NCI-H748 treated with DMSO at 0.1 percent for 48 hours (cell line): ENCODE data around the gene CASP12.

Source experiments
- DNase-seq: peaks from one replicate; lab custom pipeline; 2025; lab: John Stamatoyannopoulos, UW

The CASP12 gene

DNA sequence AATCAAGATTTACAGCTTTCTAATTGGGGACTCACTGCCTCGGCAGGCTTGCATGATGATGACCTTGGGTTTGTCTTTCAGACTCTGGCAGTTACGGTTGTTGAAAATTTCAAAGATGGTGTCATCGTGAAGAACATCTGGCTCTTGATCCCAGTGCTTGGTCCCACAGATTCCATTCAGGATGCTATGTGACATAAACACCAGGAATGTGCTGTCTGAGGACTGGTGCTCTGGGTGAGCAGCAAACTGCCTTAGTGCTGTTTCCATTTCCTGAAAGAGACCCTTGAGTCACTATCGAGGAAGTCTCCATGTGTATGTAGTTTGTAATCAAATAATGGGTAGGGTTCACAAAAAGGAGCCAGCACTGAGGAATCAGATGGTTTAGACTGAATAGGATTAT is 7.1 kb downstream of the CASP12 start:
- DNase-seq = no peak

DNA sequence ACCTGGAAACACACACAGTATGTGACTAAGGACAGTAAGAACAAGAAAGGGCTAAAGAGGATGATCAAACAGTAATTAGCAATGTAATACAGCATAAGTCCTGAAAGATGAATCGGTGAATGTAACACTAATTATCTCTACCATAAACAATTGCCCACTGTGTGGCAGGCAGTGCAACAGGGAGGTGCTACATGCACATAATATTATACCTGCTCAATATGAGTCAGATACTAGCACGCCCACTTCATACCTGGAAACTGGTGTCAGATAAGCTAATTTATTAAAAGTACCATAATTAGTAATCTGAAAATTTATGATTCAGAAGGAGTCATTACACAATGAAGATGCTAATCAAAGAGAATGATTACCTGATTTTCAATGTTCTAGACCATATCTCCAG is 14.9 kb downstream of the CASP12 start:
- DNase-seq = no peak

DNA sequence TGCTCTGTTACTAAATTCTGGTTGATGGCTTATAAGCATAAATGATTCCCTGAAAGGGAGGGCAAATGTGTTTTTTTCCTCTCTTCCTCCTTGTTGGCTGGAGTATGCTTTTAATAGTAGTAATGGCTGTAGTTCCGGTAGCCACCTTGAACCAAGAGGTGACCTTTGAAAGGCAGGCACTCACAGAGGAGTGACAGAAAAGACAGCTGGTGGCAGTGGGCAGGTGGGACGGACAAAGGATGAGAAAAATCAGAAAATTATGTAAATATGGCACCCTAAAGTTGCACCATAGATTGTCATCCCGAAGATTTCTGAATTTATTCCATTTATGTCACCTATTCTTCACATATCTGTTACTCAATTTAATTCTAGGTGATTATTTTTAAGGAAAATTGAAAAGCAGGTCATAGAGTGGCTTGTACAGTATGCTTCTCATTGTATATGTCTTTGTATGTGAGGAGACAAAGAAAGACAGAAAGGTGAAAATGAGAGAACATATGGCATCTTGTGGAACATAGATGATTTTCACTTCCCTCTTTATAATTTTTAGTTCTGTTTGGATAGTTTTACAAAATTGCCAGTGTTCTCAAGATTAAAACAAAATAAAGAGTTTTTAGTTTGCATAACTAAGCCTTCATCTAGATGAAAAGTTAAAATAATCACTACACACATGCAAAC is 17.0 kb downstream of the CASP12 start:
- no peak for DNase-seq

DNA sequence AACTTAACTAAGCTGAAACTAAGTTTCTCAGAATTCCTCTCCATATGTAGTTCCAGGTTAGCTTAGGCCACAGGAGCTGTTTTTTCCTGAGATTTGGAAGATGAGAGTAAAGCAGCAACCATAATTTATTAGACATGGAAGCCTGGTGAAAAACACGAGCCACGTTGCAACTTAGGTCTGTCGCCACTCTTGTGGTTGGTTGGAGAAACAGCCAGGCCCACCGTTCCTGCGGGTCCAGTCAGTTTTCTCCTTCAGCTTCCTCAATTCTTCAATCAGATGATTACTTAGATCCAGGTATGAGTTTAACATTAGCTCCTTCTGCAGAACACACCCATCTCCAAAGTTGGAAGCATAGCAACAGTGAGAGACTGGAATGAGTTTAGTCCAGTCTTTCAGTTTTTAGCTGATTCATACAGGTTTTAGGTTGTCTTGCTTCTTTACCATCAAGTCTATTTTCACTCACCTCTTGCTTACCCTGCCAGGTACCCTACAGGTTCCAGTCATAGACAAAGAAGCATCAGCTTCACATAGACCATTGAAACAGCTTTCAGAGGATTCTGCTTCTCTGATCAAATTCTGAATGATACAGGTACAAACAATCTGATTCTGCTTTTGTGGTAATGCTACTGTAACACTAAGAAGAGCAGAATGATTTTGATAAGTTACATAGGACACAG is 18.6 kb downstream of the CASP12 start:
- DNase-seq = no peak

DNA sequence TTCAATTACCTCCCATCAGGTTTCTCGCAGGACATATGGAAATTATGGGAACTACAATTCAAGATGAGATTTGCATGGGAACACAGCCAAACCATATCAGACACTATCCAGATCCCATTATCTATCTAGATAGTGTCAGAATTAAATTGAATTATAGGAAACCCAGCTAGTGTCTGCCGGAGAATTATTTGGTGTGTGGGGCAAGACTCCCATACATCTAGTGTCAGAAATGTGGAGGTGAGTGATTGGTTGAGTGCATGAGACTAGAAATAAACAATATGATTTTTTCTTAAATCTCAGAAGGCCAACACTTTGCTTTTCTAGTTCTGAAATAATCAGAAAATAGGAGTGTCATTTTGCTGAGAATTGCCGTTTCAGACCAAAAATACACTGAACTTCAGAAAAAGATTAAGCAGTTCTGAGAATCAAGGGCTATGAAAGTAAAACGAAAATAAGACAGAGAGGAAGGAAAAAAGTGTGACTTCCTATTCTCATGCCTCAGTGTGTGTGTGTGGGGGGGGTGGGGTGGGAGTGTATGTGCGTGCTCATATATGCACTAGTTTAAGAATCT is 21.3 kb downstream of the CASP12 start:
- DNase-seq = no peak

DNA sequence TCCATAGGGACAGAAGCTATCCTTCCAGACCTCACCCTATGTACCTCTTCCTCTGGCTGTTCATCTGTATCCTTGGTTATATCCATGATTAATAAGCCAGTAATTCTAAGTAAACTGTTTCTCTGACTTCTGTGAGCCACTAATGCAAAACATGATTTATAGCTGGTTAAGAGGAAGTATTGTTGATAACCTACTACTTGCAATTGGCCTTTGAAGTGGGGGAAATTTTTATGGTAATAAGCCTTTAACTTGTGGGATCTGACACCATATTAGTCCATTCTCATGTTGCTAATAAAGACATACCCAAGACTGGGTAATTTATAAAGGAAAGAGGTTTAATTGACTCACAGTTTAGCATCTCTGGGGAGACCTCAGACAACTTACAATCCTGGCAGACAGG is 21.9 kb downstream of the CASP12 start:
- DNase-seq = no peak

DNA sequence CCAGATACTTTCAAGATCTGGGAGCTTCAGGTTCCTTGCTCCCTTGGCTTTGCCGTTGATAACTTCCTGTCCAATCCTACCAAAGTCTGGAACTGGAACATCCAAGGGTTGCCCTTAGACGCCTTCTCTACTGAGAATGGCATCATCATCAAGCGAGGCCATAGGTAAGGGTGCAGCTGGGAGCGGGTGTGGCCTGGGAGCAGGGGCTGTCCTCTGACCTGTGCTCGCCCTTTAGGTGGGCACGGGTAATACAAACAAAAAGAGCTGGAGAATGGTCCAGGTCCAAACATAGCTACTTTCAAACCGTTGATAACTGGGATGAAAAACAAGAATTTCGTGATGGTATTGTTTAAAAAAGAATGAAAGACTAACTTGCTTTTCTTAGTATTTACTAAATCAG is 25.0 kb downstream of the CASP12 start:
- no peak for DNase-seq

DNA sequence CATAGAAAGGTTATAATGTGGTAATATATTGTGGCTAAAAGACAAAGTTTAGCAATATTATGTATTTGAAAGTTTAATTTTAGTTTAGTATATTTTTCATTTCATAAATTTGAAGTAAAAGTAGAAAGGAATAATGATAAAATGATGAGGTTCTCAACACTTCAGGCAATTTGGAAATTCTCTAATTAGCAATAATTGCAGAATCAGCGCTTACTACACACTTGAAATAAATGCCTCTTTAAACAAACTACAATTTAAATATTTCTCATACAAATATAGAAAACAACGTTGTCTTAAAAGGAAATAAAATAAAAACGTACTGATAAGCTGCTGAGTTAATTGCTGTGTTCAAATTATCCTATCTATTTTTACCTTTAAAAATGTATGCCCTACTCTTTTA is 25.9 kb downstream of the CASP12 start:
- DNase-seq = no peak

DNA sequence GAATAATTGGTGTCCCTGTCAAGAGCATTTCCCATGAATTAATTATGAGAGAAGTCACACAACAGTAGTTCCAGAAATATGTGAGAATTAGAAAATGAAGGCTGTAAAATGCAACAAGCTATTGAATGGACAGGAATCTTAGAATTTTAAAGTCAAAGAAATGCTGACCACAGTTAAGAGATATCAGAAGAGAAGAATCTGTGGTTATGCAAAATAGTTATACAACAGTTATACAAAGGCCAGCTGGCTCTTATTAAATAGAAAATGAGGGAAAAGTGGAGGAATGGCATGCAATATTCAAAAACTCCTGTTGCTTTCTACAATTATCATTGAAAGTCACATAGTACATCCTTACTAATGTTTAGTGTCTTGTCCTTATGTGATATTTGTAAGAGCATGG is 27.4 kb downstream of the CASP12 start:
- no peak for DNase-seq

DNA sequence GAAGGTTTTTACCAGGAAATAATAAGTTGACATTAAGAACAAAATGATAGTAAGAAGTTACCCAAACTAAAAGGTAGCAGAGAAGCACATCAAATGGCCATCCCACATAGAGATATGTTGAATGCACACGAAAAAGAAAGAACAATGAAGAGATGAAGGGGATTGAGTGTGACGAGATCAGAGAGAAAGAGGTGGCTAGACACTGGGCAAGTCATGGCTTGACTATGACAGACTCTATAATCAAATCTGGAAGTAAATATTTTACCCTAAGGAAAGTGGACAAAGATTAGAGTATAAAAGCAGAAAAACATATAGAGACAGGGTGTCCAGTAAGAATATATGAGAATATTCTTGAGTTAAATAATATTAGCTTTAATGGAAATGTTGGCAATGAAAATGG is 31.4 kb downstream of the CASP12 start:
- DNase-seq = no peak

DNA sequence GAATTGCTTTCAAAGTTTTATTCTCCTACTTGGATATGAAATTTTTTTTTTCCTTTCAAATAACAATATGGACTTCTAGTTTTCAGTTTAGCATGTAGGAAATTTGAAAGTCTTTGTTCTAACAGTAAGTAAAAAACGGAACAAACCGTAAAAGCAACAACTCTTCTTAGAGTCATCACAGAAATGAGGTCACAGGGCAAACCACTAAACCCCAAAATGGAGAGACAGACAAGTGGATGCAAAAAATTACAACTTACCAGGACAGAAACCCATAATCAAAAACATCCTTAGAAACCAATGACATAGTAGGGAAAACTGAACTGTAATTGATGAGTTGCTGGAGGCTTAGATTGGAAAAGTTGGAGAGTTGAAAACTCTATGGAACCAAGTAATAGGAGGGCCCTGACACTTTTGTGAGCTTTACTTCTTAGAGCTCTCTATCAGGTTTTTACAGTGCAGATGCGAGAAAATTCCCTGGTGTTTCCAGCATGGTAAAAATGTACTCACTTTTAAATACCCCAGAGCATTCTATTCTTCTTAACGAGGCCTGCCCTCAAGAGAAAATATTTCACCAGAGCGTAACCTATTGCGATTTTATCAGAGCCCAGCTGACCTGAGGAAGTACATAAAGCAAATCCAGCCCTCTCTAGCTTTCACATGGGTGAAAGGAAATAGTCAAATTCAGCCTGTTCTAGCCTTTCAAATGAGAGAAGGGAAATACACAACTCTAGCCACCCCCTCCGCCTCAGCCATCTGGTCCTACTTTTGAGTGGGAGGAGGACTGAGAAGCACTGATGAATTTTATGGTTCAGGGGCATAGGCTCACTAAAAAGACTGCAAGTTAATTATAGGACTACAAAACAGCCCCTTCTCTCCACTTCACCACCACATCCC is 39.1 kb downstream of the CASP12 start:
- no peak for DNase-seq

DNA sequence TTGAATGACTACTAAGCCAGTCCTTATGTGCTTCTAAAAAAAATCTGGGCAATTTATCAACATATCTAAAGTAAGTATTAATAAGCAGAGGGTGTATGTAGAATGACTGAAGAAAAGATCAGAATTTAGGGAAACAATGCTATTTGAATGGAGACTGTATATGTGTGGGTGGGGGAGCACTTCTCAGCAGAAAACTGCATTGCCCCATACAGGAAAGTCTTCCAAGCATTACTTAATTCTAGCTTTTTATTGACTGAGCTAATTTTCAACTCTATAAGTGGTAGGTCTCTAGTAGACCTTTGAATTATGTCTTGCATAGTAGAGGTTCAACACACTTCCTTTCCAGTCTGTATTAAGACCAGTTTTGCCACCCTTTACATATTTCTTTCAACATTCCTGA is 41.7 kb downstream of the CASP12 start:
- no peak for DNase-seq

DNA sequence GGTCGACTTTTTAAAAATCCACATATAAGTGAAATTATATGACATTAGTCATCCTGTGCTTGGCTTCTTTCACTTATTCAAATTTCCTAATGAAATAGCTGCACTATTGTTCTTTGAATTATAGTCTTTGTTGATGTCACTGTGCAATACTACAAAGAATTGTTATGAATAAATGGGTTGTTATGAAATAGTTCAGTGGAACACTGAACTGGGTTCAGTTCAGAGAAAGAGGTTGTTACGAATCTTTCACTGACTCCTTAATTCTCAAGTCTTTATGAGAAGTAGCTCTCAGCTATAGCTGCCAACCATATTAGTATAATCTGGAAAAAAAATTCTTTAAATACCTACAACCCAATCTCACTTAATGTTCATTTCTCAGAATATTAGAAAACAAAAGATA is 42.3 kb downstream of the CASP12 start:
- no peak for DNase-seq

DNA sequence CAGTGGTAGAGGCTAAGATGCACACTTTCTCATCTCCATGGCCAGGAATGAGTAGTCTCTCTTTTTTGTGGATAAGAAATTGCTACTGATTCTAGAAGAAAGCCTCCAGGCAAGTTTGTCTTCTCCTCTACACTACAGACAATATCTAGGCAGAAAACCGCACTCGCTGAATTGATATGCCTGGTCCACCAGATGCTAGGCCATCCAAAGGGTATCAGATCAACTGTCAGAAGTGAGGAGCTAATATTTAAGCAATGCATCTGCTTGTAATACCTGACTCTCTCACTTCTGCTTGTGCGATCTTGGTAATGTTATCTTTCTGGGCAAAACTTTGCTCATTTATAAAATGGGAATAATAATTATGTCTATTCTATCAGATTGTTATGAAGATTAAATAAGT is 45.0 kb downstream of the CASP12 start:
- no peak for DNase-seq

DNA sequence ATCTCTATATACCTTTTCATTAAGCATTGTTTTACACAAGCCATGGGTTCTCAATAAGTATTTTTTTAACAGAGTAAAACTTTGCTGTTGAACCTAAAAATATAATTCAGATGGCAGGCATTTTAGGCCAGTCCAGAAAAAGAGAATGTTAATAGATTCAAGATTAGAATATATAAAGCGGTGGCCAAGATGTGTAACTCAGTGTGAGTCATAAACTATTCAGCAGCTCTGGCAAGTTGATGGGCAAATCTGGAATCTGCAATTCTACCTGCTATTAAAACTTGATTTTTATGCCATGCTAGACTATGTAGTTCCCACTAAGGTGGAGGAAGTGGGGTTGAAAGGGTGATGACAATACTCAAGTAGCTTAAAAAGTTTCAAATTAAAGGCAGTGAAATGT is 45.4 kb downstream of the CASP12 start:
- DNase-seq = no peak

DNA sequence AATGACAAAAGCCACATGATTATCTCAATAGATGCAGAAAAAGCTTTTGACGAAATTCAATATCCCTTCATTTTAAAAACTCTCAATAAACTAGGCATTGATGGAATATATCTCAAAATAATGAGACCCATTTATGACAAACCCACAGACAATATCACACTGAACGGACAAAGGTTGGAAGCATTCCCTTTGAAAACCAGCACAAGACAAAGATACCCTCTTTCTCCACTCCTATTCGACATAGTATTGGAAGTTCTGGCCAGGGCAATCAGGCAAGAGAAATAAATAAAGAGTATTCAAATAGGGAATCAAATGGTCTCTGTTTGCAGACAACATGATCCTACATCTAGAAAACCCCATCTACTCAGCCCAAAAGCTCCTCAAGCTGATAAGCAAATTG is 52.0 kb downstream of the CASP12 start:
- no peak for DNase-seq

DNA sequence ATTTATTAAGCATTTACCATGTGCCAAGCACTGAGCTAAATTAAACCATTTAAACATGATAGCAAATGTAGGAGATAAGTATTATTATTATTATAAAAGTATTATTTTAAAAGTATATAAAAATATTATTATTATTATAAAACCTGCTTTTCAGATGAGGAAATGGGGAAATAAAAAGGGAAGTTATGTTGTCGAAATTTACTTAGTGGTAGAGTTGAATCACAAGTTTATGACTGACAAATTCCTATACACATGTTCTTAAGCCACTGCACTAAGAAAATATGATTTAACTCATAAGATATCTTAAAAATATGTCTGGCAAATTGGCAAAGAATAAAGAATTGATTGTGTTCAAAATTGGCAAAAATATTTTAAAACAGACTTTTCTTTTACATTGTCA is 53.8 kb downstream of the CASP12 start:
- DNase-seq = no peak

DNA sequence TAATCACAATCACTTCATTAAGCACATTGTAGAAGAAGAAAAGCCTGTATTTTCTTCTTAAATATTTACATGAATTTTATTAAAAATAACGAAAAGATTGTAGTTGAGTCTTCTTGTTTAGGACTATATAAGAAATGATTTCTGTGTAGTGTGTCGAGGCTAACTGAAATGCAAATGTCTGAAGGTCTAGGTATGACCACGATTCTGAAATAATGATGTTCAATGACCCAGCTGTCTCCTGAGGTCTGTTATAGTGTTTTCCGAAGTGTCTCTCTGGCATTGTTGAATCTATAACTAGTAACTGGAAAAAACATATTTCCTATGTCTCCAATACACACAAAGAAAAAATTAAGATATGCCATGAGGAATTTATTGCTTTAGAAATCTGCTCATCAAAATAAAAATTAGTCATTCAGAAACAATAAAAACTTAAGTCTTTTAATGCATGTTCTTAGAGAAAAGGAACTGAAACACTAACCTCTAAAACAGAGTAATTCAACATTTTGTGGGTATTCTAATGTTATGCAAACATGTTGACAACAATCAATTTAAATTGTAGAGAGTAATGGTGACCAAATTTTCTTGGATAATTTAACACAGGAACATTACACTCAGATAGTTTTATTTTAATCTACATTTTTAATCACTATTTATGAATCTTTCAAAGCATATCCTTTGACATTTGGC is 55.0 kb downstream of the CASP12 start:
- no peak for DNase-seq

DNA sequence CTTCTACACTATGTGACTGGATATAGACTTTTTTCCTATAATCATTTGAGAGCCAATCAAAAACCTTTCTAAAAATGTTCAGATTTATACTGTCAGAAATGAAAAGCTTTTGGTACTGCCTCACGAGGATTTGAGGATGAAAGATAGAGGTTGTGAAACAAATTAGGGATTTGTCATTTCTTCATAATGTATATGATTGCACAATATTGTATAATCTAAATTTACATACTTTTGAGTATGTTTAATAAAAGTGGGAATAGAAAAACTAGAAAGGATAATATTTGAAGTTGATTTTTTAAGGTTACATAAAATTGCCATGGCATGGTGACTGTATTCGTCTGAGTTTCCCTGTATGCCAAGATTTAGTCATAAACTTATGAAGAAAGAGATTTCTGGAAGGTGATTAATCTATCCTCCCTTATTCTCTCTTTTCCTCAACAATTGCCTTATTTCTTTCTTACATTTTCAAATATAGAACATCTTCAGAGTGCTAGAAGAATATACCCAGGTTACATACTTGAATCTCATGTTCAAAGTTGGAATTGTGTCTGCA is 56.2 kb downstream of the CASP12 start:
- no peak for DNase-seq

DNA sequence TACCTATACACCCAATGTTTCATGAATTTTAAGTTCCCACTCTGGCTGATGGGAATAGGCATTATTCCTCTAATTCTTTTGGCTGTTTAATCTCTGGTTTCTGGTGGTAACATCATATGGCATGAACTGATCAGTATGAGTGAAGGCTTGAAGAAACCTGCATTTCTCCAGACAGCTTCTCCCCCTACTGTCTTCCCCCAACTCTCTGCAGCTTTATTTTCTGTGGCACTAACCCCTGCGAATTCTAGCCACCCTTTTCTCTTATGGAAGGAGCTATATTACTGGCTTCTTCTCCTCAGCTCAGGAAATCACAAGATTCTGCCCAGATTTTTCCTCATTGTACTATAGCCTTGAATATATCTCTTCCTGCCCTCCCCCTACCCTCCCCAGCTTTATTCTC is 57.1 kb downstream of the CASP12 start:
- DNase-seq = no peak

DNA sequence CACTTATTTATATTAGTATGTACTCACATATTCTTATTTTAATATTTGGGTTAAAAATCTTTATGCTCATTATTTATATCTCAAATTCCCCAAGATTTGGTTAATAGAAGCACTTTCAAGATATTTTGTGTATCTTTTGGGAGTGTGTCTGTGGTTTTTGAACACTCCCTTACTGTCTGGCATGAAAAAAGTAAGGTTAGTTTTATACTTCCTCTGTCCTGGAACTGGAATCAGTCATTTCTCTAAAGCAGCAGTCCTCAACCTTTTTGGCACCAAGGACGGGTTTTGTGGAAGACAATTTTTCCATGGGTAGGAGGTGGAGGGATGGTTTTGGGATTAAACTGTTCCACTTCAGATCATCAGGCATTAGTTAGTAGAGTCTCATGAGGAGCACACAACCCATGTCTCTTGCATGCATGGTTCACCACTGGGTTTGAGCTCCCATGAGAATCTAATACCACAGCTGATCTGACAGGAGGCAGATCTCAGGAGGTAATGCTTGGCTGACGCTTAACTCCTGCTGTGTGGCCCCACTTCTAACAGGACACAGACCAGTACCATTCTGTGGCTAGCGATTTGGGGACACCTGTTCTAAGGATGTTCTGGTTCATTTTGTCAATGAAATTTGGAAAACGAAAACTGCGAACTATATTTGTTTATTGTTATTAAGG is 60.2 kb downstream of the CASP12 start:
- no peak for DNase-seq
